Activated CD4-positive, alpha-beta T cell treated with anti-CD3 and anti-CD28 coated beads for 24 hours (primary cell): ENCODE data around the gene BCAS1.
"Not testable (repeated sequence)": the region's sequence is repeated elsewhere in the genome, so short reads cannot be mapped to it uniquely, and the experiment has no call there.

Source experiments
- DNase-seq, 2 donors: peaks; one replicate each; pipeline ENCODE4 v3.0.0-alpha.2; 2020; ENCODE audit warnings: low read depth in 2 of 2

BCAS1 gene

GRCh38 chr20:53984356-53985149 is 85.8 kb downstream of the BCAS1 start:
- no peak for DNase-seq

- DNase-seq = no peak
These were observed 87.0 kb downstream of the BCAS1 start for GRCh38 chr20:53983401-53983800.

DNA sequence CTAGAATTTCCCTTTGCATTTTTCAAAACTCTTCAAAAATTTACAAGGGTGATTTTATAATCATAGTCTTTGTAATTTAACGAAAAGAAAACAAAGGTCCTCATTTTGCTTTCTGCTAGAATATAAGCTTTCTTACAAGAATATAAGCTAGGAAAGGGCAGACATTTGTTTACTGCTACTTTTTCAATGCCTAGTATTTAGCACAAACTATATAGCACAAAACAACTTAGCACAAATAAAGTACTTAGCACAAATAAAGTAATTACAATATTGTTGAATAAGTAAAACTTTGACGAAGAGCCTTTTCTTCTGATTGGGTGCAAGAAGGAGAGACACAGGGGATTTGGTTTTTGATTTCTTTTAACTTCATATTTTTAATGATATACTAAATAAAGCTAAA is 87.8 kb downstream of the BCAS1 start:
- DNase-seq = no peak

DNA sequence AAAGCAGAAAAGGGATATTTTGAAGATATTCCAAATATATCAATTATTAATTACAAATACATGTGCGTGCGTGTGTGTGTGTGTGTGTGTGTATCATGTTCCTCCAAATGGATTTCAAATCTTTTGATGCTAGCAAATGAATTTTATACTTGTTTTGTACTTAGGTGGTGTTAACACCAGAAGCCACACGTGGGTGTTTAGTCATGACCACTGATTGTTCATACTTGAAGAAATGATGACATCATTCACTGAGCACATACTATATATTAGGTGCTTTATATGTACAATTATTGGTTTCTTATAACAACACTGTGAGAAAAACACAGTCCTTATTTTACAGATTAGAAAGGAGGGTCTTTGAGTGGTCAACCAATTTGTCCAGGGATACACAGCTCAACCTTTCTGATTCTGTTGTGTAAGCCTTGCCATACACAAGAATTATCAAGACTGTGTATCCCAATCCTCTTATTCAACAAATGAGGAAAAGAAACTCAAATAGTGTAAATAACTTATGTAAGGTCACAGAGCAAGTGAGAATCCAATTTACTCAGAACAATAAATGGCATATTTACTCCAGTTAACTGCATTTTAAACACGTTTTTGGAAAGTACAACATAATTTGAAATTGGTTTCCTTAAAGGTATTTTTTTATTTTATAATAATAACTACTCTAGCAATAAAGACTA is 88.5 kb downstream of the BCAS1 start:
- no peak for DNase-seq

GRCh38 chr20:53981130-53981529 is 89.3 kb downstream of the BCAS1 start:
- DNase-seq = no peak

- no peak for DNase-seq
These were observed 90.3 kb downstream of the BCAS1 start for GRCh38 chr20:53980031-53980465.

DNA sequence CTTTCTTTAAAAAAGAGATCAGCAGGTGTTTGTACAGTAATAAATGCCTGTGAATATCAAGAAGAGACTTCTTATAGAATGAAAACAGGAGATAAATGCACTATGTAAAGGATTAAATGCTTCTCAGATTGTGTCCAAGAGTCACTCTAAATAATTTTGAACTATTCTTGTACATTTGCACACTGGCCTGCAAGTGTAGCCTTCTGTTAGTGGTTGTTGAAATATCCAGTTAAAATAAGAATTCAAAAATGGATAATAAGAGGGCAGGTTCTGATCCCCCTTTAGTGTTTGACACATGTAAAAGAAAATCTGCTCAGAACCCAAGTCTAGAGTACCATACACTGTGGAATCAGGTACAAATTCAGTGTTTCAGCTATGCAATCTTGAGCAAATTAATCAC is 91.9 kb downstream of the BCAS1 start:
- DNase-seq = no peak

GRCh38 chr20:53977391-53977790 is 93.0 kb downstream of the BCAS1 start:
- no peak for DNase-seq

DNA sequence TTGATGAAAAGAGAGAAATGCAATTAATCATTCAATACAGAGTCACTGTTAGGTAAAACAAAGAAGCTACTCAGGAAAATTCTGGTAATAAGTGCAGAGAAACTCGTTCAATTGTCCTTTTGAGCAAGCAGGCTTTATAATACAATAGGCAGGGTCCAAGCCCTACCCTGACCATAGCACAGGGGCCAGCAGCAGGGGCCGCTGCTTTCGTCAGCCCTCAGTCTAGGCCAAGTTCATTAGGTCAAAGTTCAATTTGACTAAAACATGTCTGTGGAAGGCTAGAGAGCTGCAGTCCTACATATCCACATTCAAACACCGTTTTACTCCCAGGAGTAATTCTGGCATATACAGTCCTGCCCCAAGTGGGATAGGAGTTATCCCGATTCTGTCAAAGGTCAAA is 94.6 kb downstream of the BCAS1 start:
- DNase-seq = no peak

DNA sequence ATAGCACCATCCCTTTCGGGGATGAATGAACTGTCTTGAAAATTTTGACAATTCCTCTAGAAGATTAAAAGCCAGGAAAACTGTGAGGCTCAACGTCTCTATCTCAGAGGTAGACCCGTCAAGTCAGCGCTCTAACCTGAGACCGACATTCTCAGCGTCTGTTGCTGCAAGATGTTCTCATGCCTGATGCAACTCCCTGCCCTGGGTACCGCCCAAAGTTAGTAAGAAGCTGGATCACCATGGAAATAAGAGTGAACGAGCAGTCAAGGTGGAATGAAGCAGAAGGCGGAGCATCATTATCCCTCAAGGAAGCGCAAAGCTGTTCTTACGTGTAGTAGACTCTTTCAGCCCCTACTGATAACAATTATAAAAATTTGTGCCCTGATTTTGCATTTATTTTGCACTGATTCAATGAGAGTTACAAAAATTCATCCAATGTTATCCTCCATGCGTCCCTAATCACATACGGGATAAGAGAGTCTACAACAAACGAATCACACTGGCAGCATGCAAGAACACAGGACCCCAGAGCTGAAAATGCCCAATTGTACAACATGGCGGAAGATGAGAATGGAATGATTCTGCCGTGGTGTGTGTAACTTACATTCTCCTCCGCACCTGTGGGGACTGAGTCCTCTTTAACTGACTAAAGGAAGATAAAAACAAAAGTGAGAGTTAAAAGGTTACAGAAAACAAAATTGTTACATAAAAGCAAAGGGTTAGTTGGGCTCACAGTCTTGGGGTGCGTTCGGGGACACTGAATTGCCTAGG is 95.4 kb downstream of the BCAS1 start:
- DNase-seq = no peak

DNA sequence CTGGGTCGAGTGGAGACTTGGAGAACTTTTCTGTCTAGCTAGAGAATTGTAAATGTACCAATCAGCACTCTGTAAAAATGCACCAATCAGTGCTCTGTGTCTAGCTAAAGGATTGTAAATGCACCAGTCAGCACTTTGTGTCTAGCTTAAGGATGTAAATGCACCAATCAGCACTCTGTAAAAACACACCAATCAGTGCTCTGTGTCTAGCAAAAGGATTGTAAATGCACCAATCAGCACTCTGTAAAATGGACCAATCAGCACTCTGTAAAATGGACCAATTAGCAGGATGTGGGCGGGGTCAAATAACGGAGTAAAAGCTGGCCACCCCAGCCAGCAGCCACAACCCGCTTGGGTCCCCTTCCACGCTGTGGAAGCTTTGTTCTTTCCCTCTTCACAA is 96.5 kb downstream of the BCAS1 start:
- not testable (repeated sequence) for DNase-seq

GRCh38 chr20:53972179-53972578 is 98.2 kb downstream of the BCAS1 start:
- no peak for DNase-seq

DNA sequence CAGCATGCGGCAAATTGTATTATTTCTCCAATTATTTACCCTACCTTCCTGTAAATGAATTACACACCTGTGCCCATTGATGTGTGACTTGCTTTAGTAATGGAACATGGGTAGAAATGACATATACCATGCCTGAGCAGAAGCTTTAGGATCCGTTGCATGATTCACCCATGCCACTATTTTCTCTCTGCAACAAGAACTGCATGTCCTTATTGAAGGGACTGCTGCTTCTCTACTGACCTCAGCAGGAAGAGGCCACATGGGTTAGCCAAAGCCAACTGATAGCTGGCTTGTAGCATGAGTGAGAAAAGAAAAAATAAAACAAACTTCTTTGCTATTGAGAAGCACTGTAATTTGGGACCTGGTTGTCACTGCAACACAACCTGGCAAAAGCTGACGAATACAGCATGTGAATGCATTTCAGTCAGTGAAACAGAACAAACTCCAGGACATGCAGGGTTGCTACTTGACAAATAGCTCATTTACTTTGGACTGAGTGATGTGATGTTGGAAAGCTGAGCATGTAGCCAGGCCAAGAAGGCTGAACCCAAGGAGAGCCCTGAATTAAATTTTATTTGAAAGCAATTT is 99.2 kb downstream of the BCAS1 start:
- DNase-seq = no peak

GRCh38 chr20:53970232-53970631 is 100.2 kb downstream of the BCAS1 start:
- DNase-seq = no peak

DNA sequence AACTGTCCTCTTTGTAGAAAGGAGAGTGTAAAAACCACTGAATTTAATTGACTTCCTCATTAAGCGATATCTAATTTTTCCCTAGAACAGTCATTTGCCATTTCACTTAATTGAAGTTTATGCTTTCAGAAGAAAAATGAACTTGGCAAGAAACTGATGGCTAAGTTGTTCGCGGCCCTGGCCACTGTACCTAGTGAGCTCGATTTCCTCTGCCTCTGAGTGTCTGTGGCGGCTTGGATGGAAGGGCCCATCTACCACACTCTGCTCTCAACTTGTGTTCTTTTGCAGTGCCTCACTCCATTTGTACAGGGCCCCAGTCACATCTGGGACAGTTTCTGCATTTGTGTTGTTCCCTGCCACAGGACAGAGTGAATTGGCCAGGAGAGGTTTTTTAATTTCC is 102.9 kb downstream of the BCAS1 start:
- no peak for DNase-seq

- no peak for DNase-seq
These were observed 103.5 kb downstream of the BCAS1 start for GRCh38 chr20:53966774-53967398.

- DNase-seq = no peak
These were observed 105.7 kb downstream of the BCAS1 start for GRCh38 chr20:53964501-53965253.

DNA sequence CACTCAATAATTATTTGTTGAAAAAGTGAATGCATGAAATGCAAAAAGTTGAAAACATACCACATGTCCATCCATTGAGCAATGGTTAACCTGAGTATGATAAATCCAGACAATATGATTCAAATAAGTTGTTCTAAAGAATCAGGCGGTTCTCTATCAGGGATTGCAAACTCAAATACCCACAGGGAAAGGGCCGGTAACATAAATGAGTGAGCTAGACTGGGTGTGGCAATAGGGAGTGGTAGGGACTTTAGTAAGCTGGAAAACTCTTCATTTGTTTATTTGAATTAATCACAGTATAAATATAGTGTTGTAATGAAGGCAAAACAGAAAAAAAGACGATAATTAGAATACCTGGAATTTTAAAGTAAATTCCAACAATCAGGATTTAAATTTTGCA is 106.3 kb downstream of the BCAS1 start:
- no peak for DNase-seq

- DNase-seq = no peak
These were observed 106.8 kb downstream of the BCAS1 start for GRCh38 chr20:53963635-53964034.

GRCh38 chr20:53962388-53962787 is 108.0 kb downstream of the BCAS1 start:
- no peak for DNase-seq

DNA sequence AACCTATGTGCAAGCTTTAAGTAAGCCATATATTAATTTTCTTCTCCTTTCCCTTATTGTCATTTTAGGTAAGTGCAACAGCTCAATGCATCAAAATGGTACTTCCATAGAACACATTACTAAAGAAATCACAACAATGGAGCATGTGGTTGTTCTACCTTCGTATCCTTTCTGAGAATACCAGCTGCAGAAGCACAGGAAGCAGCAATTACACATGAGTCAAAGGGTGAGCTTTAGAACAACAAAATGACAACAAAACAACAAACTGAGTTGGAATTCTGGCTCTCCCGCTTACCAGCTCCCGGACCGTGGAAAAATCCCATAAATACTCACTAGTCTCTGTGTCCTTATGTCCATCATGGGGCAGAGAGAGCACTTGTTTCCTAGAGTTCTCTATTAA is 108.9 kb downstream of the BCAS1 start:
- DNase-seq = no peak
